HCT116 (cell line): ENCODE measurements around the gene RAPGEF6. TPM values are rescaled to one million over a fixed set of nuclear protein-coding genes. Genes with fewer than 3 reads are reported as not detected.

Source experiments
- ATAC-seq: fragments of 200-7000 bp; cut with Tn5 transposase; 2 replicates; pipeline ENCODE4 v1.9.1; 2020; ENCODE audit warnings: mild to moderate bottlenecking, moderate library complexity
- BruUV-seq: library from RNA; stranded (reverse); fragments of 400-500 nt; replicated peaks from 2 replicates; lab custom pipeline; 2021; lab: Mats Ljungman, UMichigan
- CTCF ChIA-PET: fragments of 300-600 bp; sonication (Branson Sonifier 250); formaldehyde crosslinking; loops from one replicate; lab custom pipeline; 2021; ENCODE audit warnings: antibody characterized with exemption; lab: Charles Lee
- POLR2A ChIA-PET: fragments of 300-600, 350-600 bp; sonication (Branson Sonifier 250); formaldehyde crosslinking; loops from one replicate; lab custom pipeline; 2021; ENCODE audit warnings: antibody characterized with exemption; lab: Charles Lee
- RAD21 ChIA-PET, 2 experiments: fragments of 300-600 bp; sonication (Branson Sonifier 250); formaldehyde crosslinking; loops; one replicate each; lab custom pipeline; 2023; ENCODE audit warnings: low total read pairs in 2 of 2; ENCODE audit not compliant: uncharacterized antibody in 2 of 2, unreplicated experiment in 2 of 2, low non-redundant PET in 1 of 2; lab: Charles Lee
- DNase-seq: peaks from one replicate; pipeline ENCODE4 v3.0.0-alpha.2; 2010; ENCODE audit warnings: low read depth, low spot score
- H2AFZ ChIP-seq: fragments of 200-600 bp; shearing (Covaris generic), sonication (generic); 2 replicates; pipeline ENCODE4 v1.6.1; 2017; ENCODE audit warnings: low read depth, mixed run types, mixed read lengths, antibody characterized with exemption, low read length; ENCODE audit not compliant: poor library complexity, severe bottlenecking
- H3K27ac ChIP-seq: 2 replicates; pipeline ENCODE4 v1.5.1; 2012; ENCODE audit warnings: low read depth, low read length
- H3K27me3 ChIP-seq: fragments of 200-600 bp; sonication (generic); 2 replicates; pipeline ENCODE4 v1.6.1; 2016; ENCODE audit warnings: mixed run types, low read length, mixed read lengths; ENCODE audit not compliant: insufficient read depth
- H3K36me3 ChIP-seq, 2 experiments: fragments of 200-500 bp in 1 of 2; fragments of 200-600 bp in 1 of 2; sonication (Bioruptor generic) in 1 of 2; sonication (generic) in 1 of 2; 2 replicates each; pipeline versions ENCODE4 v1.5.1 to v1.6.1; 2014 to 2016; ENCODE audit warnings: low read length in 2 of 2, inconsistent platforms in 1 of 2, mixed read lengths in 1 of 2, mixed run types in 1 of 2; ENCODE audit not compliant: insufficient read depth in 2 of 2, control insufficient read depth in 1 of 2
- H3K4me1 ChIP-seq, 2 experiments: fragments of 200-600 bp in 1 of 2; sonication (generic) in 1 of 2; 2 replicates each; pipeline versions ENCODE4 v1.5.1 to v1.6.1; 2012 to 2017; ENCODE audit warnings: low read length in 2 of 2, inconsistent platforms in 1 of 2, mild to moderate bottlenecking in 1 of 2, mixed read lengths in 1 of 2, mixed run types in 1 of 2, moderate library complexity in 1 of 2; ENCODE audit not compliant: insufficient read depth in 2 of 2, control insufficient read depth in 1 of 2
- H3K4me2 ChIP-seq: fragments of 200-600 bp; sonication (generic); 2 replicates; pipeline ENCODE4 v1.6.1; 2017; ENCODE audit warnings: mixed run types, low read length, mixed read lengths
- H3K4me3 ChIP-seq, 2 experiments: fragments of 200-600 bp in 1 of 2; sonication (generic) in 1 of 2; replicated peaks in 1 of 2; 2 replicates each; pipeline ENCODE4 v1.5.1; 2011 to 2016; ENCODE audit warnings: low read length in 2 of 2, control low read depth in 1 of 2, low read depth in 1 of 2, mild to moderate bottlenecking in 1 of 2, mixed read lengths in 1 of 2, mixed run types in 1 of 2
- H3K79me2 ChIP-seq: fragments of 200-600 bp; sonication (generic); 2 replicates; pipeline ENCODE4 v1.6.1; 2017; ENCODE audit warnings: mild to moderate bottlenecking, mixed run types, low read length, moderate library complexity, mixed read lengths; ENCODE audit not compliant: insufficient read depth
- H3K9ac ChIP-seq: fragments of 200-600 bp; sonication (generic); 2 replicates; pipeline ENCODE4 v1.6.1; 2016; ENCODE audit warnings: low read length, mixed read lengths
- H3K9me2 ChIP-seq: fragments of 200-600 bp; sonication (generic), shearing (Covaris generic); 2 replicates; pipeline ENCODE4 v1.6.1; 2017; ENCODE audit warnings: mixed run types, mild to moderate bottlenecking, moderate library complexity; ENCODE audit not compliant: insufficient read depth
- H3K9me3 ChIP-seq, 2 experiments: fragments of 200-500 bp in 1 of 2; fragments of 200-600 bp in 1 of 2; sonication (Bioruptor generic) in 1 of 2; sonication (generic) in 1 of 2; 2 replicates each; pipeline ENCODE4 v1.6.1; 2014 to 2017; ENCODE audit warnings: low read length in 2 of 2, mixed read lengths in 2 of 2, inconsistent platforms in 1 of 2, low read depth in 1 of 2, mild to moderate bottlenecking in 1 of 2, mixed run types in 1 of 2, moderate library complexity in 1 of 2; ENCODE audit not compliant: control insufficient read depth in 1 of 2, insufficient read depth in 1 of 2
- H4K20me1 ChIP-seq: fragments of 200-600 bp; sonication (generic), shearing (Covaris generic); 2 replicates; pipeline ENCODE4 v1.6.1; 2017; ENCODE audit warnings: mixed run types, mild to moderate bottlenecking, moderate library complexity; ENCODE audit not compliant: insufficient read depth
- ATF3 ChIP-seq: IDR thresholded peaks from 2 replicates; pipeline ENCODE4 v1.6.1; 2012
- EZH2phosphoT487 ChIP-seq: fragments of 200-600 bp; IDR thresholded peaks from 2 replicates; pipeline ENCODE4 v1.6.1; 2018; ENCODE audit warnings: antibody characterized with exemption, borderline replicate concordance
- FOSL1 ChIP-seq: IDR thresholded peaks from 2 replicates; pipeline ENCODE4 v1.6.1; 2012; ENCODE audit warnings: low read depth
- JUND ChIP-seq: IDR thresholded peaks from 2 replicates; pipeline ENCODE4 v1.6.1; 2012
- REST ChIP-seq: IDR thresholded peaks from 2 replicates; pipeline ENCODE4 v1.6.1; 2012; ENCODE audit warnings: low read depth
- SIN3A ChIP-seq: IDR thresholded peaks from 2 replicates; pipeline ENCODE4 v1.6.1; 2012; ENCODE audit warnings: low read depth
- YY1 ChIP-seq: IDR thresholded peaks from 2 replicates; pipeline ENCODE4 v1.6.1; 2011; ENCODE audit warnings: low read length, low read depth, moderate library complexity, mild to moderate bottlenecking; ENCODE audit not compliant: insufficient replicate concordance; ENCODE audit errors: extremely low read depth
- ZFX ChIP-seq: fragments of 450-650 bp; IDR thresholded peaks from 2 replicates; pipeline ENCODE4 v1.6.1; 2017
- ZNF274 ChIP-seq: fragments of 200-500 bp; sonication (Bioruptor generic); IDR thresholded peaks from 2 replicates; pipeline ENCODE4 v1.6.1; 2014; ENCODE audit warnings: mild to moderate bottlenecking, low read depth, low read length, inconsistent platforms
- intact Hi-C: fragments of 100-400 bp; cut with micrococcal nuclease; formaldehyde crosslinking; loops from 2 replicates; pipeline ENCODE4 v1.10.0; 2022
- total RNA-seq: library from RNA; stranded (reverse); gene quantifications from one replicate; pipeline ENCODE4 v1.2.1, GENCODE V29; 2021; ENCODE audit not compliant: unreplicated experiment

RAPGEF6 gene
- total RNA-seq, 1 experiment from 2014 or later = 18.4 TPM

- Histone ChIP-seq H3K4me1 (no peaks in the 10 kb centered on the region), H3K36me3 (peaks cover 9 to 22% of the 10 kb centered on the region in 2 experiments; a peak in 2 of 4 replicates), H4K20me1 (no peaks in the 10 kb centered on the region), H3K27me3 (no peaks in the 10 kb centered on the region), H3K27ac (no peak overlapping the region), H3K4me3 (no peak overlapping the region), H3K79me2 (no peaks in the 10 kb centered on the region), H2AFZ (no peak overlapping the region), H3K9me2 (no peaks in the 10 kb centered on the region), H3K9me3 (no peaks in the 10 kb centered on the region), H3K4me2 (no peak overlapping the region), H3K9ac (no peak overlapping the region)
- TF ChIP-seq ATF3 (no peak), JUND (no peak), YY1 (no peak), ZFX (no peak), FOSL1 (no peak), SIN3A (no peak), EZH2phosphoT487 (no peak), ZNF274 (no peak), REST (no peak)
- DNase-seq (no peak), ATAC-seq (no peak)
- no TSS peak for BruUV-seq
- ChIA-PET RAD21 (no interaction called here), POLR2A (no interaction called here), CTCF (no interaction called here)
- intact Hi-C loops = no loop called here
Observed at GRCh38 chr5:131393498-131393968, 241.5 kb downstream of the RAPGEF6 start.
